ENCODE results near the gene ACADL.

GRCh38 chr2:210269148-210269547, 43.9 kb upstream of the ACADL start:
- TF ChIP-seq EZH2 (IDR thresholded peaks at IDR 0.05) (no peak), POLR2AphosphoS5 (IDR thresholded peaks at IDR 0.05; ENCODE audit: low read depth, low read length) (no peak), CTCF (IDR thresholded peaks at IDR 0.05 in 2 of 3, conservative IDR thresholded peaks at IDR 0.05 in 1 of 3; ENCODE audit: borderline replicate concordance in 1 of 3, insufficient read depth in 1 of 3, low read depth in 2 of 3, low read length in 2 of 3) (no peak), POLR2A (IDR thresholded peaks at IDR 0.05; ENCODE audit: borderline replicate concordance, extremely low read depth, insufficient read depth, insufficient read length) (no peak), SP1 (IDR thresholded peaks at IDR 0.05; ENCODE audit: low read depth) (no peak), ZNF274 (IDR thresholded peaks at IDR 0.05; ENCODE audit: low read depth, low read length) (no peak), FOSL1 (IDR thresholded peaks at IDR 0.05; ENCODE audit: low read depth) (no peak), YY1 (IDR thresholded peaks at IDR 0.05; ENCODE audit: extremely low read depth, insufficient replicate concordance, low read depth, low read length) (no peak), ZBTB33 (IDR thresholded peaks at IDR 0.05; ENCODE audit: extremely low read depth, insufficient replicate concordance, low read length) (no peak)

Data from HCT116 (cell line).